ENCODE results near the gene TBL3.
A peak's percentile ranks its signal among the peaks of the same experiment; 100 is the strongest.

DNA sequence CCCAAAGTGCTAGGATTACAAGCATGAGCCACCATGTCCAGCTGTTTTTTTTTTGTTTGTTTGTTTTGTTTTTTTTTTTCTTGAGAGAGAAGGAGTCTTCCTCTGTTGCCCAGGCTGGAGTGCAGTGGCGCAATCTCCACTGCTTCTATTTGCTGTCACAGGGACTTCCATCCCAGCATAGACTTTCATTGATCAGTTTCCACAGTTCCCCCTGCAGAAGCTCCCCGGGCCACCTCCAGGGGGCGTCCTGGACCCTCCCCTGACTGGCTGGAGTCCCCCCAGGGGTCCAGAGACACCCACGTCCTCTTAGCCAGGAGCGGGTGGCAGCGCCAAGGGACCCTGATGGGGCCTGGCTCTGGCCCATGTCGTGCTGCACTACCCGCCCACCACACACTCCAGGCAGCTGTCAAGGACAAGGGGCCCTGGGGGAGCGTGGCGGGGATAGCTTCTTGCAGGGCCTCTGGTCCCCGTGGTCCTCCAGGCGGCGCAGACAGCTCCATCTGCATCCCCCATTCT is 44.6 kb downstream of the TBL3 start:
- TF ChIP-seq CTCF (optimal IDR thresholded peaks at IDR 0.05 in 1 of 3, IDR thresholded peaks at IDR 0.05 in 1 of 3, conservative IDR thresholded peaks at IDR 0.05 in 1 of 3; ENCODE audit: extremely low read depth in 1 of 3, insufficient read depth in 2 of 3, low read length in 3 of 3), result peak; percentile 20 to 30 (median 30)
- no peak for TF ChIP-seq EZH2 (IDR thresholded peaks at IDR 0.05; ENCODE audit: low read length)

All from keratinocyte (primary cell).